ENCODE results near the gene ARHGEF1.

ARHGEF1 gene

GRCh38 chr19:41882568-41883462, at the start of gene ARHGEF1:
ARHGEF1 (plus strand) TSS chr19:41883184; CDS start chr19:41888083, 4,899 bp downstream.
- H3K36me3 ChIP-seq (ENCODE audit: control insufficient read depth, insufficient read depth, low read length): no peaks in the 10 kb centered on the region
- H3K27me3 ChIP-seq (ENCODE audit: control insufficient read depth, insufficient read depth, low read length): peaks cover 19% of the 10 kb centered on the region
- H3K4me3 ChIP-seq (ENCODE audit: low read depth, low read length): peak within 1 kb of the TSS; percentile 78
- H3K9ac ChIP-seq (ENCODE audit: low read depth, low read length): peak within 1 kb of the TSS; percentile 13
- peaks cover 10% of the 10 kb centered on the region for H3K4me1 ChIP-seq (ENCODE audit: control insufficient read depth, insufficient read depth, low read length)
- no peaks in the 10 kb centered on the region for H3K9me3 ChIP-seq (ENCODE audit: control insufficient read depth, insufficient read depth, low read length)

GRCh38 chr19:41837981-41838708, 44.8 kb upstream of the ARHGEF1 start:
- H3K4me1 ChIP-seq (ENCODE audit: control insufficient read depth, insufficient read depth, low read length): no peaks in the 10 kb centered on the region
- no peaks in the 10 kb centered on the region for H3K36me3 ChIP-seq (ENCODE audit: control insufficient read depth, insufficient read depth, low read length)
- H3K9me3 ChIP-seq (ENCODE audit: control insufficient read depth, insufficient read depth, low read length): no peaks in the 10 kb centered on the region
- no peak overlapping the region for H3K9ac ChIP-seq (ENCODE audit: low read depth, low read length)
- H3K27me3 ChIP-seq (ENCODE audit: control insufficient read depth, insufficient read depth, low read length): peaks cover 3% of the 10 kb centered on the region
- no peak overlapping the region for H3K4me3 ChIP-seq (ENCODE audit: low read depth, low read length)

GRCh38 chr19:41839211-41839610, 43.8 kb upstream of the ARHGEF1 start:
- Histone ChIP-seq H3K9ac (ENCODE audit: low read depth, low read length) (no peak overlapping the region), H3K27me3 (ENCODE audit: control insufficient read depth, insufficient read depth, low read length) (peaks cover 3% of the 10 kb centered on the region), H3K4me1 (ENCODE audit: control insufficient read depth, insufficient read depth, low read length) (no peaks in the 10 kb centered on the region), H3K9me3 (ENCODE audit: control insufficient read depth, insufficient read depth, low read length) (no peaks in the 10 kb centered on the region), H3K4me3 (ENCODE audit: low read depth, low read length) (no peak overlapping the region), H3K36me3 (ENCODE audit: control insufficient read depth, insufficient read depth, low read length) (no peaks in the 10 kb centered on the region)

GRCh38 chr19:41843371-41843770, 39.6 kb upstream of the ARHGEF1 start:
- Histone ChIP-seq H3K9me3 (ENCODE audit: control insufficient read depth, insufficient read depth, low read length) (no peaks in the 10 kb centered on the region), H3K27me3 (ENCODE audit: control insufficient read depth, insufficient read depth, low read length) (peaks cover 3% of the 10 kb centered on the region), H3K9ac (ENCODE audit: low read depth, low read length) (no peak overlapping the region), H3K4me1 (ENCODE audit: control insufficient read depth, insufficient read depth, low read length) (no peaks in the 10 kb centered on the region), H3K36me3 (ENCODE audit: control insufficient read depth, insufficient read depth, low read length) (no peaks in the 10 kb centered on the region), H3K4me3 (ENCODE audit: low read depth, low read length) (no peak overlapping the region)

- Histone ChIP-seq H3K9me3 (ENCODE audit: control insufficient read depth, insufficient read depth, low read length) (no peaks in the 10 kb centered on the region), H3K9ac (ENCODE audit: low read depth, low read length) (no peak within 1 kb of the TSS), H3K4me1 (ENCODE audit: control insufficient read depth, insufficient read depth, low read length) (no peaks in the 10 kb centered on the region), H3K36me3 (ENCODE audit: control insufficient read depth, insufficient read depth, low read length) (no peaks in the 10 kb centered on the region), H3K27me3 (ENCODE audit: control insufficient read depth, insufficient read depth, low read length) (no peaks in the 10 kb centered on the region), H3K4me3 (ENCODE audit: low read depth, low read length) (no peak within 1 kb of the TSS)
Observed at GRCh38 chr19:41844601-41845000, 38.4 kb upstream of the ARHGEF1 start, which contains the start of gene LYPD4. LYPD4 (minus strand) TSS chr19:41844683; CDS start chr19:41839285, 5,398 bp downstream.

GRCh38 chr19:41845001-41845050, 38.2 kb upstream of the ARHGEF1 start, which contains the start of gene DMRTC2:
DMRTC2 (plus strand) TSS chr19:41845042; CDS start chr19:41847429, 2,387 bp downstream.
- Histone ChIP-seq H3K4me1 (ENCODE audit: control insufficient read depth, insufficient read depth, low read length) (no peaks in the 10 kb centered on the region), H3K4me3 (ENCODE audit: low read depth, low read length) (no peak within 1 kb of the TSS)

GRCh38 chr19:41845051-41845590, 37.9 kb upstream of the ARHGEF1 start:
- no peak overlapping the region for H3K4me3 ChIP-seq (ENCODE audit: low read depth, low read length)
- no peaks in the 10 kb centered on the region for H3K36me3 ChIP-seq (ENCODE audit: control insufficient read depth, insufficient read depth, low read length)
- H3K9me3 ChIP-seq (ENCODE audit: control insufficient read depth, insufficient read depth, low read length): no peaks in the 10 kb centered on the region
- H3K4me1 ChIP-seq (ENCODE audit: control insufficient read depth, insufficient read depth, low read length): no peaks in the 10 kb centered on the region
- no peak overlapping the region for H3K9ac ChIP-seq (ENCODE audit: low read depth, low read length)
- no peaks in the 10 kb centered on the region for H3K27me3 ChIP-seq (ENCODE audit: control insufficient read depth, insufficient read depth, low read length)

More at GRCh38 chr19:41845001-41845050, 38.2 kb upstream of the ARHGEF1 start, which contains the start of gene DMRTC2:
- Histone ChIP-seq H3K9me3 (ENCODE audit: control insufficient read depth, insufficient read depth, low read length) (no peaks in the 10 kb centered on the region), H3K36me3 (ENCODE audit: control insufficient read depth, insufficient read depth, low read length) (no peaks in the 10 kb centered on the region), H3K9ac (ENCODE audit: low read depth, low read length) (no peak within 1 kb of the TSS), H3K27me3 (ENCODE audit: control insufficient read depth, insufficient read depth, low read length) (no peaks in the 10 kb centered on the region)

- Histone ChIP-seq H3K4me1 (ENCODE audit: control insufficient read depth, insufficient read depth, low read length) (peaks cover 6% of the 10 kb centered on the region), H3K36me3 (ENCODE audit: control insufficient read depth, insufficient read depth, low read length) (no peaks in the 10 kb centered on the region), H3K9ac (ENCODE audit: low read depth, low read length) (no peak overlapping the region), H3K27me3 (ENCODE audit: control insufficient read depth, insufficient read depth, low read length) (no peaks in the 10 kb centered on the region), H3K9me3 (ENCODE audit: control insufficient read depth, insufficient read depth, low read length) (no peaks in the 10 kb centered on the region), H3K4me3 (ENCODE audit: low read depth, low read length) (no peak overlapping the region)
Observed at GRCh38 chr19:41847351-41848105, 35.5 kb upstream of the ARHGEF1 start.

GRCh38 chr19:41848666-41849065, 34.3 kb upstream of the ARHGEF1 start:
- no peak overlapping the region for H3K9ac ChIP-seq (ENCODE audit: low read depth, low read length)
- no peak overlapping the region for H3K4me3 ChIP-seq (ENCODE audit: low read depth, low read length)
- H3K27me3 ChIP-seq (ENCODE audit: control insufficient read depth, insufficient read depth, low read length): no peaks in the 10 kb centered on the region
- H3K4me1 ChIP-seq (ENCODE audit: control insufficient read depth, insufficient read depth, low read length): peaks cover 6% of the 10 kb centered on the region
- H3K36me3 ChIP-seq (ENCODE audit: control insufficient read depth, insufficient read depth, low read length): no peaks in the 10 kb centered on the region
- no peaks in the 10 kb centered on the region for H3K9me3 ChIP-seq (ENCODE audit: control insufficient read depth, insufficient read depth, low read length)

- Histone ChIP-seq H3K9ac (ENCODE audit: low read depth, low read length) (no peak overlapping the region), H3K9me3 (ENCODE audit: control insufficient read depth, insufficient read depth, low read length) (no peaks in the 10 kb centered on the region), H3K27me3 (ENCODE audit: control insufficient read depth, insufficient read depth, low read length) (no peaks in the 10 kb centered on the region), H3K4me1 (ENCODE audit: control insufficient read depth, insufficient read depth, low read length) (peaks cover 6% of the 10 kb centered on the region), H3K36me3 (ENCODE audit: control insufficient read depth, insufficient read depth, low read length) (no peaks in the 10 kb centered on the region), H3K4me3 (ENCODE audit: low read depth, low read length) (no peak overlapping the region)
Observed at GRCh38 chr19:41849067-41849466, 33.9 kb upstream of the ARHGEF1 start.

GRCh38 chr19:41850381-41850780, 32.6 kb upstream of the ARHGEF1 start:
- Histone ChIP-seq H3K27me3 (ENCODE audit: control insufficient read depth, insufficient read depth, low read length) (no peaks in the 10 kb centered on the region), H3K4me3 (ENCODE audit: low read depth, low read length) (no peak overlapping the region), H3K9me3 (ENCODE audit: control insufficient read depth, insufficient read depth, low read length) (no peaks in the 10 kb centered on the region), H3K4me1 (ENCODE audit: control insufficient read depth, insufficient read depth, low read length) (peaks cover 6% of the 10 kb centered on the region), H3K36me3 (ENCODE audit: control insufficient read depth, insufficient read depth, low read length) (no peaks in the 10 kb centered on the region), H3K9ac (ENCODE audit: low read depth, low read length) (no peak overlapping the region)
